ENCODE measurements around the gene CIAO1. TPM values are rescaled to one million over a fixed set of nuclear protein-coding genes. Genes with fewer than 3 reads are reported as not detected.

The CIAO1 gene
- total and polyA plus RNA-seq, 2 of the 13 experiments (the other 11 are each of a cell fraction or from before 2014, with no cell fraction given): 99.3 to 120 TPM

DNA sequence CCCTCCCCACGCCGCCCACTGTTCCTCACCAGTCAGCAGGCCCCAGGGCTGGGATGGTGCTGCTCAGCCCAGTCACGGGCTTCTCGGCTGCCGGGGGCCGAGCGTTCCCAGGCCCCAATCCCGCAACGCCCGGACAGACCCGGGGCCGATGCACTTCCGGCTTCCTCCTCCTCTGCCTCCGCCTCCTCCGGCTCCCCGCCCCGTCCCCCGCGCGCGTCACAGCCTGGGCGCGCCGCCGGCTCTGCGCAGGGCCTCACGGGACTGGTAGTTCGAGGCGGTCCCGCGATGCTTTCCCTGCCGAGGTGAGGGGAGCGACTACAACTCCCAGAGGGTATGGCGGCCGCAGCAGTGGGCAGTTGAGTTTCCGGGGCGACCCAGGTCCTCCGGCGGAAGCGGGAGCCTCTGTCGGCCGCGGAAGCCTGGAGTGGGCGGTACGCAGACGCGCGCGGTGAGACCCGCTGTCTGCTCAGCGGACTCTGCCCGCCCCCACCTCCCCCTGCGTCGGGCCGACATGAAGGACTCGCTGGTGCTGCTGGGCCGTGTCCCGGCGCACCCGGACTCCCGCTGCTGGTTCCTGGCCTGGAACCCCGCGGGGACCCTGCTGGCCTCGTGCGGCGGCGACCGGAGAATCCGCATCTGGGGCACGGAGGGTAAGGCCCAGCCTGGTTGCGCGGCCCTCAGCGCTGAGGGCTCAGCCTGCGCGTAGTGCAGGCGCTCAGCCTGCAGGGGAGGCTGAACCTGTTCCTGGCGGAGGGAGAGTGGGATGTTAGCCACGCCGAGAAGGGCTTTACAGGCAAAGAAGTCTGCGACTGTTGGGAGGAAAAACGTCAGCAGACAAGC lies at the start of gene CIAO1, which contains the start of gene TMEM127 (continued):
- TF ChIP-seq KLF15 (CRISPR knock-in tag; IDR thresholded peaks at IDR 0.05; ENCODE audit: borderline replicate concordance) (no peak), HNRNPUL1 (IDR thresholded peaks at IDR 0.05; ENCODE audit: low read depth, low read length) (peak; percentile 82), PRPF4 (IDR thresholded peaks at IDR 0.05; ENCODE audit: low read depth, low read length, poor library complexity, severe bottlenecking) (no peak), HOXA7 (CRISPR knock-in tag; IDR thresholded peaks at IDR 0.05) (no peak), SNAPC4 (CRISPR knock-in tag; IDR thresholded peaks at IDR 0.05) (peak; percentile 77), ZMYM2 (CRISPR knock-in tag; IDR thresholded peaks at IDR 0.05) (no peak), ZFP41 (CRISPR knock-in tag; IDR thresholded peaks at IDR 0.05; ENCODE audit: borderline replicate concordance) (no peak; the same call in 1 of the 2 replicates), KLF6 (CRISPR knock-in tag; IDR thresholded peaks at IDR 0.05) (no peak), TRIM24 (CRISPR knock-in tag; IDR thresholded peaks at IDR 0.05) (no peak), ZFY (CRISPR knock-in tag; IDR thresholded peaks at IDR 0.05) (peak; percentile 99), SP5 (CRISPR knock-in tag; IDR thresholded peaks at IDR 0.05; ENCODE audit: borderline replicate concordance, low read depth) (0 out of 2 replicates have a peak, but pooled peaks have one; percentile 8), SOX6 (IDR thresholded peaks at IDR 0.05) (no peak), SOX6 (CRISPR knock-in tag; IDR thresholded peaks at IDR 0.05) (peak; percentile 88), KMT2B (CRISPR knock-in tag; IDR thresholded peaks at IDR 0.05) (peak; percentile 96), ZNF546 (CRISPR knock-in tag; conservative IDR thresholded peaks at IDR 0.05) (peak; percentile 97), NPAS2 (CRISPR knock-in tag; IDR thresholded peaks at IDR 0.05; ENCODE audit: borderline replicate concordance) (no peak), ZNF576 (CRISPR knock-in tag; IDR thresholded peaks at IDR 0.05) (peak; percentile 95), SKI (IDR thresholded peaks at IDR 0.05; ENCODE audit: partially characterized antibody) (peak; percentile 83), ZNF205 (CRISPR knock-in tag; IDR thresholded peaks at IDR 0.05) (peak; percentile 37), KDM2A (CRISPR knock-in tag; IDR thresholded peaks at IDR 0.05; ENCODE audit: borderline replicate concordance, low read depth) (peak; percentile 97), WIZ (CRISPR knock-in tag; IDR thresholded peaks at IDR 0.05) (peak; percentile 31; the same call in 1 of the 2 replicates), SMAD1 (CRISPR knock-in tag; IDR thresholded peaks at IDR 0.05; ENCODE audit: borderline replicate concordance, low read depth) (peak; percentile 96; the same call in 1 of the 2 replicates), SALL2 (CRISPR knock-in tag; IDR thresholded peaks at IDR 0.05) (peak; percentile 94), FUBP1 (CRISPR knock-in tag; IDR thresholded peaks at IDR 0.05; ENCODE audit: borderline replicate concordance) (peak; percentile 83; the same call in 1 of the 2 replicates)

Data from HepG2 (cell line).